Mammary epithelial cell (primary cell): ENCODE results near the gene GJB3.

Experiments used
- CTCF ChIP-seq, 2 donors: IDR thresholded peaks in 1 of 2; conservative IDR thresholded peaks in 1 of 2; 2 replicates each; pipeline ENCODE4 v1.5.1; 2011 to 2012; ENCODE audit warnings: inconsistent platforms in 2 of 2, low read length in 2 of 2, mild to moderate bottlenecking in 2 of 2, control low read depth in 1 of 2, low read depth in 1 of 2; ENCODE audit not compliant: insufficient read depth in 1 of 2; ENCODE audit errors: extremely low read depth in 1 of 2
- EZH2 ChIP-seq: IDR thresholded peaks from 2 replicates; pipeline ENCODE4 v1.6.1; 2012; ENCODE audit warnings: low read length, inconsistent platforms, borderline replicate concordance

- TF ChIP-seq CTCF (conservative IDR thresholded peaks at IDR 0.05 in 1 of 2, IDR thresholded peaks at IDR 0.05 in 1 of 2; ENCODE audit: extremely low read depth in 1 of 2, insufficient read depth in 1 of 2, low read depth in 1 of 2, low read length in 2 of 2), result no peak
- no peak for TF ChIP-seq EZH2
These were observed 22.8 kb downstream of the GJB3 start for GRCh38 chr1:34803770-34804169.
